GM23248 (cell line): ENCODE data around the gene GALNT14.

ENCODE experiments used
- EZH2 ChIP-seq: fragments of 200-600 bp; sonication (generic); IDR thresholded peaks from 2 replicates; pipeline ENCODE4 v1.6.1; 2018; ENCODE audit warnings: antibody characterized with exemption, mild to moderate bottlenecking; ENCODE audit not compliant: insufficient read depth, poor library complexity, severe bottlenecking
- EZH2phosphoT487 ChIP-seq: fragments of 200-600 bp; sonication (generic); IDR thresholded peaks from 2 replicates; pipeline ENCODE4 v1.6.1; 2018; ENCODE audit warnings: antibody characterized with exemption, moderate library complexity, mild to moderate bottlenecking, low read depth; ENCODE audit not compliant: insufficient read depth

DNA sequence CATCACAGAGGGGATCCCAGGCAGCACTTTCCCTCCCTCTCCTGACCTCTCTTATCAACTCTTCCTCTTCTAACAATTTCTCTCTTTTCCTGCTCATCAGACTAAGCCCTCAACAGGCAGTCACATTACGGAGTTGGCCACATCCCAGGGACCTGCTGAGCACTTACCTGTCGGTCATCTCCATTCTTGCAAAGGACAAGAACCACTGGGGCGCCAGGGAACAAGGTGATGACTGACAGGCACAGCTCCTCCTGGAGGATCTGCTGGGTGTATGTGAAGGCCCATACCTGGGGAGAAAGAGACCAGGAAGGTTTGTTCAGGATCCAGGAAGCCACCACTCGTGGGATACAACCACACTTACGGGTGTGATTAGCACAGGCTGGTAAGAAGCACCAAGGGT is 226.2 kb downstream of the GALNT14 start:
- TF ChIP-seq EZH2phosphoT487, result no peak
- no peak for TF ChIP-seq EZH2
